DMS53 (cell line): Measurements from ENCODE around the gene SOX10.

Experiments
- DNase-seq: peaks from one replicate; lab custom pipeline; 2025; lab: John Stamatoyannopoulos, UW

SOX10 gene

GRCh38 chr22:38016182-38017151 lies 32.1 kb upstream of the SOX10 start:
- peak; percentile 37 for DNase-seq

GRCh38 chr22:38014083-38014482 lies 29.7 kb upstream of the SOX10 start:
- no peak for DNase-seq

GRCh38 chr22:38012604-38013072 lies 28.3 kb upstream of the SOX10 start:
- DNase-seq: no peak

GRCh38 chr22:38009000-38009806 lies 24.8 kb upstream of the SOX10 start:
- DNase-seq: no peak

DNA sequence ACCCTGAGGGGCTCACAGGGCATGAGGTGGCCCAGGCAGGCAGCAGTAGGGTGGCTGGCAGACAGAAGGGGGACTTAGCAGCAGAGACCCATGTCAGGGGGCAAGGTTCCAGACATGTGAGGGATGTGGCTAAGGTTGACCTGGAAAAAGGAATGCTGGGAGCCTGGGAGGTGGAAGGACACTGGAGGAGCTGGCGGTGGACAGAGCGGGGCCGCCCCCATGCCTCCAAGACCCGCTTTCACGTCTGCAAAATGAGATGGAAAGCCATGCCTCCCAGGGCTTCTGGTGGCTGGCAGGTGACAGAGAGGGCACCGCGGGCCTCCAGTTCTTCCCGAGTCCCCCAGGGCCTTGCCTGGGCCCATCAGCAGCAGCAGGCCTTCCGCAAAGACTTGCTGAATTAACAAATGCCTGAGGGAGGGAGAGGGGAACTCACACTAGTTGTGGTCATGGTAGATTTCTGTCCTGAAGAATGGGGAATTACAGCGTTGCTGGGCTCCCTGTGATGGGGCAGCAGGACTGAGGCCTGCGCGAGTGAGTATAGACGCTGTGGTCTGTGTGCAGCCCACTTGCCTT lies 23.1 kb upstream of the SOX10 start:
- DNase-seq: no peak

GRCh38 chr22:38006906-38007305 lies 22.6 kb upstream of the SOX10 start:
- DNase-seq: no peak

DNA sequence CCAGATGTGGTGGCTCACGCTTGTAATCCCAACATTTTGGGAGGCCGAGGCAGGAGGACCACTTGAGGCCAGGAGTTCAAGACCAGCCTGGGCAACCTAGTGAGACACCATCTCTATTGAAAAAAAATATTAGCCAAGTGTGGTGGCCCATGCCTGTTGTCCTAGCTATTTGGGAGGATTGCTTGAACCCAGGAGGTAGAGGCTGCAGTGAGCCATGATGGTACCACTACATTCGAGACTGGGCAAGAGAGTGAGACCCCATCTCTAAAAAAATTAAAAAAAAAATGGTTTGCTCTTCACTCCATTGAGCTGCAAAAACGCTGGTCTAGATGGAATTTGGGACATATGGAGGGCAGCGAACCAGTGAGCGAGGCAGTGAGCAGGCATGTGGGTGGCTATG lies 21.6 kb upstream of the SOX10 start:
- DNase-seq: no peak

- DNase-seq: peak; percentile 3
Observed at GRCh38 chr22:37999640-38000272, 15.4 kb upstream of the SOX10 start.

DNA sequence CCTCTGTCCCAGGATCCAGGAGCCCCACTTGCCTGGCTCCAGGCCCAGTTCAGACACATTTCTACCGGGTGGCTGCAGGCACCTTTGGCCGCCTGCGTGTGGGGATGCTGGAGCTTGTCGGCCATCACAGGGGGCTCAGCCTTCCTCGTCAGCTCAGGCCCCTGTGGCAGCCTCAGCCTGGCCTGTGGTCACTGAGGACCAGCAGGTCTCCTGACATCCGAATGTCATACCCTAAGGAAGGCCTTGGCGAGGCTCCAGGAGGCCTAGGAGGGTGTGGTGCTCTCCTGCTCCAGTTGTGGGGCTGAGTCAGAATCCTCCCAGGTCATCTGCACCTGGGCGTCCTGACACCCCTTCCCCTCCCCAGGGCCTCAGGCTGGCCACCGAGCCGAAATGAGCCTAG lies 14.9 kb upstream of the SOX10 start:
- peak; percentile 1 for DNase-seq

DNA sequence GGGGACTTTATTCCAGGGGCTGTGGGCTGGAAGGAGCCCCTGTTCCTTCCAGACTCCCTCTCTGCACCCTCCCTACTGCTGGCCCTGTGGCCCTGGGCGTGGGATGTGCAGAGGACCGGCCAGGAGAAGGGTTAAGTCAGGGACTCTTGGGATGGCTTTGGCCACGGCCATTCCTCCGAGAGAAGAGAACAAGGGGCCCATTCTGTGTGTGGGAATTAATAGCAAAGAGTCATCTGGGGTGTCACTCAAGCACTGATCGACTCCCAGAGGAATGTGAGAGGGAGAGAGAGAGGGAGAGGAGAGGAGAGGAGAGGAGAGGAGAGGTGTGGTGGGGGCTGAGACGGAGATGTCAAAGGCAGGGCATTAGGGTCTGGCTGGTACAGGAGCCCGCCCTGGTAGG lies 14.2 kb upstream of the SOX10 start:
- DNase-seq: no peak

DNA sequence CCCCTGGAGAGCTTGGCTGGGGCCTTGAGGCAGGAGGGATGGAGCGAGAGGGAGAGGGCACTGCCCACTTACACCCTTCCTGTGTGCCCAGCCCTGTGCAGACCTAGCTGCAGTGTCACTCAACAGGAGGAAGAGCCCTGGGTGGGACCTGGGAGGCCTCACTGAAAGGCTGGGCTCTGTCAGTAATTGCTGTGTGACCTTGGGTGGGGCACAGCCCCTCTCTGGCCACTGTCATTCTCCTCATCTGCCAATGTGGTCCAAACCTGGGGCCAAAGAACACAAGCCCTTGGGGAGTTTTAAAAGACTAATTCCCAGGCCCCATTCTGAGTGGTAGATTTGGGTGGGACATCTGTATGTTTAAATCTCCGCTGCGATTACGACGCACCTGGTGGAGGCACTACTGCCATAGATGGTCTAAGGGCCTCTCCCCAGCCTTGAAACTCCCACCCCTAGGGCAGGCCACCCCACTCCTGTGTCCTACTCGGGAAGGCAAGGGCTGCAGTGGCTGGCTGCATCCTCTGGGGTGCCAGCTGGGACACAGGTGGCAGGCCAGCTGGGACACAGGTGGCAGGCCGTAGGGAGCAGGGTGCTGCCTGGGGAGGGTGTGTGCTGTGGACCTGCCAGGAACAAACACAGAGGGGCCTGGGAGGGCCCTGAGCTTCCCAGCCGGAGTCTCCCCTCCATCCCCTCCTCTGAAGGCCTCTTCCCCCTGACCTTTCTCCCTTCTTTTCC lies 12.3 kb upstream of the SOX10 start:
- DNase-seq: peak; percentile 34

DNA sequence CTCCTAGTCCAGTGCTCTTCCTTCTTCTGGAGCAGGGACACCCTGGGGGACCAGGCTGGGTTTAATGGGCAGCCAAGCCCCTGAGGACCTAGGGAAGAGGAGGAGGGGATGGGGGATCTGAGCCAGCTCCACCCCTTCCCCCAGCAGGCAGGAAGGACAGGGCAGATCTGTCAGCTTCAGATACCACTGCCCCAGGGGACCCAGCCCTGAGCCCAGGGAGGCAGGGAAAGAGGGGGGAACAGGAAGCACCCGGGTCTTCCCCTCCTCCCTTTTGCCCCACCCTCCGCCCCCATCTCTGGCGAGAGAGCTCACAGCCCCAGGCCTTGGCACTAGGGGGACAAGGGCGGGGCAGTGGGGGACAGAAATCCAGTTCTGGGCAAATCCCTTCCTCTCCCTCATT lies 11.7 kb upstream of the SOX10 start:
- DNase-seq: no peak

DNA sequence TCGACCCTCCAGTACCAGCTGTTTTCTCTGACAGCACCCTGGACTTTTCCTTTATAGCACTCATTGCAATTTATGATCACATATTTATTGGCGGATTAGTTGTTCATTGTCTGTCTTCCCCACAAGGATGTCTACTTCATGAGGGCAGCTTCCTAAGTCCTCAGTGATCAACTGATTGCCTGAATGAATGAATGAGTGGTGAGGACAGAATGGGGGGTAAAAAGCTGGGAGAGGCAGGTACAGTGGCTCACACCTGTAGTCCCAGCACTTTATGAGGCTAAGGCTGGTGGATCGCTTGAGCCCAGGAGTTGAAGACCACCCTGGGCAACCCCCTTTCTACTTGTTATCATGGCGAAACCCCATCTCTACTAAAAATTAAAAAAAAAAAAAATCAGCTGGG lies 11.1 kb upstream of the SOX10 start:
- no peak for DNase-seq

GRCh38 chr22:37994982-37995381 lies 10.6 kb upstream of the SOX10 start:
- DNase-seq: no peak

- DNase-seq: no peak
Observed at GRCh38 chr22:37994049-37994448, 9.7 kb upstream of the SOX10 start.

- peak; percentile 2 for DNase-seq
Observed at GRCh38 chr22:37991731-37992442, 7.5 kb upstream of the SOX10 start.

DNA sequence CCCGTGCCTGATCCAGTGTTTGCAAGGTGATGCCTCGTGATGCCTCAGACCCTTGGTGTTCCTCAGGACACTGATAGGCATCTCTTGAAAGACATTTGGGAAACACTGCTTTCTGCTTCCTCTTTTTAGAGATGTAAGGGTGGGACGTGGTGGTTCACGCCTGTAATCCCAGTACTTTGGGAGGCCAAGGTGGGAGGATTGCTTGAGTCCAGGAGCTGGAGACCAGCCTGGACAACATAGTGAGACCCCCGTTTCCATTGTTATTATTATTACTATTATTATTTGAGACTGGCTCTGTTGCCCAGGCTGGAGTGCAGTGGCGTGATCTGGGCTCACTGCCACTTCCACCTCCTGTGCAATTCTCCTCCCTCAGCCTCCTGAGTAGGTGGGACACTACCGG lies 6.5 kb upstream of the SOX10 start:
- DNase-seq: no peak

DNA sequence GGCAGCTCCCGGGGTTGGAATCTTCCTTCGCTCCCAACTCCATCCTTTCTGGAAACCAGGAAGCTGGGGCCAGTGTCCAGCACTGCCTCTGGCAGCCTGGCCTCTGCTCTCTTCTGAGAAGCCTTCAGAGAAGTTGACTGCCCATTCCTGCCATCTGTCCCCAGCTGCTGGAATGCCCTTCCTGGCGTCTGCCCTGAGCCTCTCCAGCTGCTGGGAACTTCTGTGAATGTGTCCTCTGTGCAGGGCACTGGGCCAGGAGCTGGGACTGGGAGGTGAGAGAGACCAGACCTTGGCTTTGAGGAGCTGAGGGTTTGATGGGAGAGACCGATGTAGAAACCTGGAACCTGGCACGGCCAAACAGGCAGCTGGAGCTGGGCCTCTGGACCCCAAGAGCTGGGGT lies 5.9 kb upstream of the SOX10 start:
- no peak for DNase-seq

GRCh38 chr22:37989146-37990045 lies 5.0 kb upstream of the SOX10 start:
- DNase-seq: no peak

DNA sequence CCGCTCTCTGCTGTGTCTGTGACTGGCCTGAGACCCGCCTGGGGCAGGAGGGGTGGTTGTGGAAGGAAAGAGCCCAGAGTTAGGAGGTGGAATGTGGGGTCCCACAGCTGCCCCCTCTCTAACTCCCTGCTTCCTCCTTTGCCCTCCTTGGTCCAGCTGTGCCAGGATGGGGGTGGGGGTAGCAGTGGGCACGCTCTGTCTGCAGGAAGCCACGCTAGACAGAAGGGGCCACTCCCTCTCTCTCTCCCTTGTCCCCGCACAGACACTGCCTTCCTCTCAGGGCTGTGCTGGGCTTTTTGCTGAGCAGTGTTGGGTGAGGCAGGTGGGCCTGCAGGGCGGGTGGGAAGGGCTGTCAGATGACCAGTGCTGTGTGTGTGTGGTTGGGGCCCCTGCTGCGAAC lies 2.0 kb upstream of the SOX10 start:
- DNase-seq: no peak
